GM21786 (cell line): ENCODE results near the gene ANKRD16.
"Not testable (repeated sequence)": the region's sequence is repeated elsewhere in the genome, so short reads cannot be mapped to it uniquely, and the experiment has no call there.

Experiments
- ATAC-seq: cut with Tn5 transposase; IDR thresholded peaks from one replicate; pipeline ENCODE4 v1.9.1; 2021; ENCODE audit not compliant: unreplicated experiment

Gene ANKRD16

GRCh38 chr10:5840314-5841307, 49.1 kb downstream of the ANKRD16 start:
- ATAC-seq, result peak; percentile 79

DNA sequence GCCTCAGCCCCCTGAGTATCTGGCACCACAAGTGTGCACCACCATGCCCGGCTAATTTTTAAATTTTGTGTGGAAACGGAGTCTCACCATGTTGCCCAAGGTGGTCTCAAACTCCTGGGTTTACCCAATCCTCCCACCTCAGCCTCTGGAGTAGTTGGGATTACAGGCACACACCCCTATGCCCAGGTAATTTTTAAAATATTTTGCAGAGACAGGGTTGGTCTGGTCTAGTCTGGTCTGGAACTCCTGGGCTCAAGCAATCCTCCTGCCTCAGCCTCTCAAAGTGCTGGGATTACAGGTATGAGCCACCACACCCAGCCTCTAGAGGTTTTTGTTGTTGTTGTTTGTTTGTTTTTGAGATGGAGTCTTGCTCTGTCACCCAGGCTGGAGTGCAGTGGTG, 53.5 kb downstream of the ANKRD16 start:
- ATAC-seq, result not testable (repeated sequence)

GRCh38 chr10:5835446-5836095, 54.1 kb downstream of the ANKRD16 start:
- ATAC-seq, result no peak

GRCh38 chr10:5833814-5834213, 55.9 kb downstream of the ANKRD16 start:
- no peak for ATAC-seq

DNA sequence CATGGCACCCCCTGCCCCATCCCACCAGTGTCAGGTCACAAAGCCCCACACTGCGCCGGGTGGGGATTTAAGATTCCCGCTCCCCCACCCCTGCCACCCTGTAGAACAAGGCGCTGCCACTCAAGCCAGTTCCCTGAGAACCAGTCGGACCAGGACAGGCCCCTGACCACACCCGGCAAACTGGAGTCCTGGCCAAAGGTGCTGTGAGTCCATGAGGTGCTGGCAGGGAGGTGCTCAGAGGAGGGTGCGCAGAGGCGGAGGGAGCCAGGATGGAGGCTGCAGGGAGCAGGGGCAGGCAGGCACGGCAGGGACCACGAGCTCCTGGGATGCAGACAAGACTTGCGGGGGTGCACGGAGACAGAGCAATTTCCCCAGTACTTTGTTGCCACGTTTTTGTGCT, 56.7 kb downstream of the ANKRD16 start:
- ATAC-seq, result no peak

DNA sequence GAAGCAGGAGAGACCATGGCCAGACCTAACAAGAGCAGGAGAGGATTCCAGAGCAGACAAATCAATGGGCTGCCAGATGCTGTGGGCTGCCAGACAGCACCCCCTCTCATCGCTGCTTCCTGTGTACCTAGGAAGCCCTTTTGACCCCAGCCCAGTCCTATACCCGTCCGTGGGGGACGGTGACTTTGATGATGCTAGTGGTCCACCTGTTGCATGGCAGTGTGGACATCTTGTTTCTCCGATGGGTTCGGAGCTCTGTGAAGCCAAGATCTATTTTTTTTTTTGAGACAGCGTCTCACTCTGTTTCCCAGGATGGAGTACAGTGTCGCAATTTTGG, 58.3 kb downstream of the ANKRD16 start:
- ATAC-seq, result no peak

- ATAC-seq, result no peak
These were observed 58.9 kb downstream of the ANKRD16 start for GRCh38 chr10:5830629-5831445.

DNA sequence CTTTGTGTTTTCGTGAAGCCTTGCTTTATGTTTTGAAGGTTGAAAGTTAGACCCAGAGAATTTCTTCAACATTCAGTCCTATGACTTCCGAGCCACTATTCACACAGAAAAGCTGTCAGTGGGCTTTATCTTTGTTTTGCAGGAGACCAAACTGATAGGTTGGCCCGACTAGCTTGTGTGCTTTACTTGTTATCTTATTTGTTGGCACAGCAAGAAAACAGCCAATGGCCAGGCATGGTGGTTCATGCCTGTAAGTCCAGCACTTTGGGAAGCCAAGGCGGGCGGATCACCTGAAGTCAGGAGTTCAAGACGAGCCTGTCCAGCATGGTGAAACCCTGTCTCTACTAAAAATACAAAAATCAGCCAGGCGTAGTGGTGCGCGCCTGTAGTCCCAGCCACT, 60.4 kb downstream of the ANKRD16 start:
- no peak for ATAC-seq

DNA sequence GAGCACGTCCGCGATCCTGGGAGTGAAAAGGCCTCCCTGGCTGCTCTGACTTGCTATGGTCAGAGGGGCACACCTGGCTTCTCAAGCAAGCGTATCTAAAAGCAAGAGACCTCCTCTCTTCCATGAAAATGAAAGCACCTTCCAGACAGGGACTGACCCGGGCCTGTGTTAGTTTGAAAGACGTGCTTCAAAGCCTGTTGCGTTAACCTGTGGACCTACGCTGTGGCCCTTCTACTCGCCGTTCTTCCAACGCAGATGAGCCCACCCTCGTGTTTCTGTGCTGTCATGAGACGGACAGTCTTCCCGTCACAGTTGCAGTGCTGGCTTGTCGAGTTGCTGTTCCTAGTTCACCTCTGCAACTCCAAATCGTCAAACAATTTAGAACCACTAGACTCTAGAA, 61.0 kb downstream of the ANKRD16 start:
- ATAC-seq, result no peak

- no peak for ATAC-seq
These were observed 61.9 kb downstream of the ANKRD16 start for GRCh38 chr10:5827841-5828240.

- not testable (repeated sequence) for ATAC-seq
These were observed 63.2 kb downstream of the ANKRD16 start for GRCh38 chr10:5826511-5826910.

- peak; percentile 40 for ATAC-seq
These were observed 70.8 kb downstream of the ANKRD16 start for GRCh38 chr10:5818894-5819293.

GRCh38 chr10:5818048-5818331, 71.7 kb downstream of the ANKRD16 start:
- ATAC-seq, result no peak

- peak; percentile 17 for ATAC-seq
These were observed 72.2 kb downstream of the ANKRD16 start for GRCh38 chr10:5817322-5818047.

- no peak for ATAC-seq
These were observed 73.5 kb downstream of the ANKRD16 start for GRCh38 chr10:5816170-5816569.

DNA sequence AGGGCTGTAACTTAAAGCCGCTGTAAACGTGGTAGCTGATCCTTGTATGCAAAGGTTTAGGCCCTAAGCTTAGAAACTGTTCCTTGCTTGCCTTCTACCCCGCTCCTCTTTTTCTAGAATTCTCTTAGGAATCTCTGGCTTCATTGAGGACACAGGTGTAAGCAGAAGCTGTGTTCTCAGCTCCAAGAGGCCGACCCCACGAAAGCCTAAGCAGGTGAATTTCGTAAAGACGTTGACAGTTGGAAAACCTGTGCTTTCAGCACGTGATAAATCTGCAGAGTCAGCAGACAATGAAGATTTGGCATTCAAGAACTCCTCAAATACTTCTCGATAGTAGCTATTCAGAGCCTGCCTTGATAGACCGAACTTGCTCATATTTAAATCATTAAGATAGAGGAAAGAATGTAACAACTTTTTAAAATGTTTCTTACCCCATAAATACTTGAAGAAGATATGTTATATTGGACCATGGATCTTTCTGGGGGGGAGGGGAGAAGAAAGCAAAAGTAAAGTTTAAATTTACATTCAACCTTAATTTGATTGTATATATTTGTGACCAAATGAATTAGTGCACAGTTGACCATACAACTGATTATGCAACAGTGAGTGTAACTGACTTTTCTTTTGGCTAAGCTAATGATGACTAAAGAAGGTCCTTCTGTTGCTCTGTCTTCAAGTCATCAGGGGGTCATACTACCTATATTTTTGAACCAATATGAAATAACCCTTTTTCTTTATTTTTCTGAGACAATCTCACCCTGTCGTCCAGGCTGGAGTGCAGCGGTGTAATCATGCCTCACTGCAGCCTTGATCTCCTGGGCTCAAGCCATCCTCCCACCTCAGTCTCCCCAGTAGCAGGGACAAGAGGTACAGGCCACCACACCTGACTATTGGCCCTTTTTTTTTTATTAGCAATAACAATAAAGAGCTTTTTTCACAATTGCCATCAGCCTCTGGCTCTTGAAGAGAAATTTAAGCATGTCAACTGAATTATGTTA, 75.3 kb downstream of the ANKRD16 start:
- ATAC-seq, result no peak

DNA sequence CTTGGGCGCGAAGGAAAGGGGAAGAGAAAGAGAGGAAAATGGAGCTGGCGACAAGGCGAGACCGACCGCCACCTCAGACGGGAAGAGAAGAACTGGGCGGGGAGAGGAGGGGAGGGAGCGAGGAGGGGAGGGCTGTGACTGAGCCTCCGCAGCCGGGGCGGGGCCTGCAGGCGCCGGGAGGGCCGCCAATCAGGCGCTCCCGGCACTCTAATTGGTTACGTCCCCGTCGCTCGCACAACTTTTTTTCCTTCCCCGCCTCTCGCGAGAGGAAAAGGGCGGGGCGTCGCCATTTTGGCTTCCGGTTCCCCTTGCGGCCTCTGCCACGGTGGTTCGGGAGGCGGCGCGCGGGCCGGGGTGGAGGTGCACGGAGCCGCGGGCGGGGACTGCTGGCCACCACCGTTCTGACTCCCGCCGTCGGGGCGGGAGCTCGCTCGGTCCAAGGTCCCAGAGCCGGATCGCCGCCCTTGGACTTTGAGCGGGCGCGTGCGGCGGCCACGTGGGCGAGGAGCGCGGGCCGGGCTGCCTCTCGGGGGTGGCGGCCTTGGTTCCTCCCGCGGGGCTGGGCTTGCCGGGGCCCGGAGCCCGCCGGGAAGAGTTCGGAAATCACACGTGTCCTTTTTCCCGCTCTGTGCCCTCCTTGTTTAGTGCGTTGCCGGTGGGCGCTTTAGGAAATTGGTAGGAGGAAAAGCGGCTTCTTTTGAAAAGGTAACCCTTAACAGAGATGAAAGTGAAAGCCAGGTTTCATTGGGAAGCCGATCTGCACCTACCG, 76.2 kb downstream of the ANKRD16 start, which contains the start of gene GDI2:
TSS of gene GDI2 (minus strand) at position 94 of the 769 bp plus-strand sequence. CDS start 176 bp downstream, outside the sequence.
- ATAC-seq, result peak; percentile 64

DNA sequence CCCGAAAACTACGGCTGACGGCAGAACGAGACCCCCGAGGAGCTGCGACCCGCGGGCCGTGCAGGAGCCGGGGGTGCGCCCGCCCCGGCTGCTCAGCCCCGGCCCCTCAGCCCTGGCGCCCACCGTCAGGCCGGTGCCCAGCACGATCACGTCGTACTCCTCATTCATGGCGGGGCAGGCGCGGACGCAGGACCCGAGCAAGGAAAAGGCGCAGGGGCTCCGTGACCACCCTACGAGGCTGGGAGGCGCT, 76.7 kb downstream of the ANKRD16 start:
- peak; percentile 6 for ATAC-seq
